NCI-H2227 treated with DMSO at 0.1 percent for 48 hours (cell line): ENCODE results near the gene SMIM5.

Experiments
- DNase-seq: peaks from one replicate; lab custom pipeline; 2025; lab: John Stamatoyannopoulos, UW

SMIM5 gene

GRCh38 chr17:75603123-75603522 is 30.1 kb upstream of the SMIM5 start:
- no peak for DNase-seq

GRCh38 chr17:75604034-75604695 is 29.1 kb upstream of the SMIM5 start:
- no peak for DNase-seq

- no peak for DNase-seq
Observed at GRCh38 chr17:75605790-75606189, 27.4 kb upstream of the SMIM5 start.

GRCh38 chr17:75607086-75607485 is 26.1 kb upstream of the SMIM5 start:
- DNase-seq: no peak

GRCh38 chr17:75610103-75610984 is 22.9 kb upstream of the SMIM5 start:
- DNase-seq: no peak

- no peak for DNase-seq
Observed at GRCh38 chr17:75611851-75612429, 21.3 kb upstream of the SMIM5 start.

GRCh38 chr17:75612906-75613626 is 20.2 kb upstream of the SMIM5 start:
- no peak for DNase-seq

GRCh38 chr17:75614006-75614405 is 19.2 kb upstream of the SMIM5 start:
- DNase-seq: no peak

GRCh38 chr17:75614556-75615270 is 18.5 kb upstream of the SMIM5 start:
- no peak for DNase-seq

GRCh38 chr17:75615301-75615700 is 17.9 kb upstream of the SMIM5 start:
- no peak for DNase-seq

GRCh38 chr17:75616521-75617122 is 16.6 kb upstream of the SMIM5 start:
- DNase-seq: no peak

GRCh38 chr17:75617218-75617617 is 16.0 kb upstream of the SMIM5 start:
- DNase-seq: no peak

- no peak for DNase-seq
Observed at GRCh38 chr17:75617675-75618074, 15.6 kb upstream of the SMIM5 start.

GRCh38 chr17:75619506-75620431 is 13.5 kb upstream of the SMIM5 start:
- no peak for DNase-seq

GRCh38 chr17:75621489-75621888 is 11.7 kb upstream of the SMIM5 start:
- no peak for DNase-seq

- DNase-seq: no peak
Observed at GRCh38 chr17:75622076-75622475, 11.2 kb upstream of the SMIM5 start.

GRCh38 chr17:75622771-75623273 is 10.4 kb upstream of the SMIM5 start:
- DNase-seq: no peak

GRCh38 chr17:75623386-75623785 is 9.8 kb upstream of the SMIM5 start:
- DNase-seq: no peak

- no peak for DNase-seq
Observed at GRCh38 chr17:75624021-75624420, 9.2 kb upstream of the SMIM5 start.
